Measurements from ENCODE around the gene TBATA. TPM values are rescaled to one million over a fixed set of nuclear protein-coding genes. Genes with fewer than 3 reads are reported as not detected.

The TBATA gene, protein sequence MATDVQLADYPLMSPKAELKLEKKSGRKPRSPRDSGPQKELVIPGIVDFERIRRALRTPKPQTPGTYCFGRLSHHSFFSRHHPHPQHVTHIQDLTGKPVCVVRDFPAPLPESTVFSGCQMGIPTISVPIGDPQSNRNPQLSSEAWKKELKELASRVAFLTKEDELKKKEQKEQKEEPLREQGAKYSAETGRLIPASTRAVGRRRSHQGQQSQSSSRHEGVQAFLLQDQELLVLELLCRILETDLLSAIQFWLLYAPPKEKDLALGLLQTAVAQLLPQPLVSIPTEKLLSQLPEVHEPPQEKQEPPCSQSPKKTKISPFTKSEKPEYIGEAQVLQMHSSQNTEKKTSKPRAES
- total RNA-seq, result not detected in 2 replicates

GRCh38 chr10:70785190-70785589, at the start of gene TBATA:
TBATA (minus strand) TSS chr10:70785377; CDS start chr10:70783379, 1,998 bp downstream.

GRCh38 chr10:70815504-70816219, 30.5 kb upstream of the TBATA start, which contains the start of gene SGPL1:
SGPL1 (plus strand) TSS chr10:70815948; CDS start chr10:70816854, 906 bp downstream.

Small RNAs within 50 kb of the gene (small RNA-seq; reads per million reads assigned to genes)
- not detected for gene RPS26P40

Other genes starting within 250 kb of the TBATA start
- not detected in 2 replicates for gene PRF1, start 182.6 kb downstream of the TBATA start, total RNA-seq
- gene ADAMTS14, start 112.9 kb downstream of the TBATA start, total RNA-seq, result 2.6 and 3.1 TPM in 2 replicates
- 14.7 and 15.8 TPM in 2 replicates for gene SGPL1, start 30.6 kb upstream of the TBATA start, total RNA-seq
- gene PCBD1, start 103.2 kb upstream of the TBATA start, total RNA-seq, result 29.8 and 31.9 TPM in 2 replicates

Measured in subcutaneous preadipocyte (primary cell).